ENCODE data around the gene TOP1.

Gene TOP1

GRCh38 chr20:41054070-41054846 lies 25.6 kb downstream of the TOP1 start:
- H3K4me3 ChIP-seq (ENCODE audit: low read depth, low read length), result no peak overlapping the region

- no peak overlapping the region for H3K4me3 ChIP-seq (ENCODE audit: low read depth, low read length)
Measured at GRCh38 chr20:41054847-41055230, 26.2 kb downstream of the TOP1 start.

GRCh38 chr20:41055679-41056078 lies 27.1 kb downstream of the TOP1 start:
- H3K4me3 ChIP-seq (ENCODE audit: low read depth, low read length), result no peak overlapping the region

GRCh38 chr20:41057999-41058673 lies 29.5 kb downstream of the TOP1 start:
- H3K4me3 ChIP-seq (ENCODE audit: low read depth, low read length), result no peak overlapping the region

GRCh38 chr20:41058674-41059635 lies 30.3 kb downstream of the TOP1 start:
- H3K4me3 ChIP-seq (ENCODE audit: low read depth, low read length), result no peak overlapping the region

- H3K4me3 ChIP-seq (ENCODE audit: low read depth, low read length), result no peak overlapping the region
Measured at GRCh38 chr20:41061155-41061554, 32.5 kb downstream of the TOP1 start.

GRCh38 chr20:41063442-41063841 lies 34.8 kb downstream of the TOP1 start:
- no peak overlapping the region for H3K4me3 ChIP-seq (ENCODE audit: low read depth, low read length)

- no peak overlapping the region for H3K4me3 ChIP-seq (ENCODE audit: low read depth, low read length)
Measured at GRCh38 chr20:41064377-41064776, 35.8 kb downstream of the TOP1 start.

- H3K4me3 ChIP-seq (ENCODE audit: low read depth, low read length), result no peak overlapping the region
Measured at GRCh38 chr20:41065716-41066115, 37.1 kb downstream of the TOP1 start.

- no peak overlapping the region for H3K4me3 ChIP-seq (ENCODE audit: low read depth, low read length)
Measured at GRCh38 chr20:41068806-41069205, 40.2 kb downstream of the TOP1 start.

GRCh38 chr20:41072190-41072863 lies 43.7 kb downstream of the TOP1 start:
- no peak overlapping the region for H3K4me3 ChIP-seq (ENCODE audit: low read depth, low read length)

GRCh38 chr20:41072915-41073314 lies 44.3 kb downstream of the TOP1 start:
- H3K4me3 ChIP-seq (ENCODE audit: low read depth, low read length), result no peak overlapping the region

GRCh38 chr20:41074441-41074840 lies 45.8 kb downstream of the TOP1 start:
- no peak overlapping the region for H3K4me3 ChIP-seq (ENCODE audit: low read depth, low read length)

GRCh38 chr20:41076776-41077175 lies 48.2 kb downstream of the TOP1 start:
- no peak overlapping the region for H3K4me3 ChIP-seq (ENCODE audit: low read depth, low read length)

GRCh38 chr20:41078329-41078728 lies 49.7 kb downstream of the TOP1 start:
- no peak overlapping the region for H3K4me3 ChIP-seq (ENCODE audit: low read depth, low read length)

- no peak overlapping the region for H3K4me3 ChIP-seq (ENCODE audit: low read depth, low read length)
Measured at GRCh38 chr20:41079066-41079465, 50.4 kb downstream of the TOP1 start.

GRCh38 chr20:41080866-41081265 lies 52.2 kb downstream of the TOP1 start:
- H3K4me3 ChIP-seq (ENCODE audit: low read depth, low read length), result no peak overlapping the region

GRCh38 chr20:41081276-41081814 lies 52.7 kb downstream of the TOP1 start:
- no peak overlapping the region for H3K4me3 ChIP-seq (ENCODE audit: low read depth, low read length)

- H3K4me3 ChIP-seq (ENCODE audit: low read depth, low read length), result no peak overlapping the region
Measured at GRCh38 chr20:41082306-41082705, 53.7 kb downstream of the TOP1 start.

GRCh38 chr20:41085606-41086005 lies 57.0 kb downstream of the TOP1 start:
- H3K4me3 ChIP-seq (ENCODE audit: low read depth, low read length), result no peak overlapping the region

Data from iPS-11a (cell line).